HEK293 (cell line): ENCODE data around the gene MBD6.

ENCODE experiments used
- CTCF ChIA-PET: fragments of 350-600 bp; formaldehyde crosslinking; extraction: SDS; loops from one replicate; lab custom pipeline; 2021; ENCODE audit warnings: antibody characterized with exemption; lab: Yijun Ruan, JAX
- POLR2A ChIA-PET: fragments of 300-600 bp; formaldehyde crosslinking; extraction: SDS; loops from one replicate; lab custom pipeline; 2020; ENCODE audit warnings: antibody characterized with exemption, inconsistent platforms; lab: Yijun Ruan, JAX
- H3K27ac ChIP-seq: fragments of 200-500 bp; sonication (Bioruptor generic); 2 replicates; pipeline ENCODE4 v1.5.1; 2014; ENCODE audit warnings: low read depth, low read length, control low read depth, inconsistent platforms; ENCODE audit errors: extremely low read depth
- H3K36me3 ChIP-seq, 2 experiments: fragments of 200-500 bp in 1 of 2; sonication (Bioruptor generic) in 1 of 2; 1 replicate in 1 of 2; 2 replicates in 1 of 2; pipeline ENCODE4 v1.5.1; 2014 to 2017; ENCODE audit warnings: inconsistent platforms in 2 of 2, low read length in 2 of 2; ENCODE audit not compliant: control insufficient read depth in 2 of 2, insufficient read depth in 1 of 2
- H3K4me1 ChIP-seq: fragments of 200-500 bp; sonication (Bioruptor generic); 2 replicates; pipeline ENCODE4 v1.5.1; 2014; ENCODE audit warnings: mild to moderate bottlenecking, low read length, inconsistent platforms; ENCODE audit not compliant: control insufficient read depth, insufficient read depth
- H3K4me3 ChIP-seq: 2 replicates; pipeline ENCODE4 v1.5.1; 2011; ENCODE audit warnings: low read depth, mild to moderate bottlenecking, control low read depth, low read length, moderate library complexity
- H3K9me3 ChIP-seq: fragments of 200-500 bp; sonication (Bioruptor generic); 2 replicates; pipeline ENCODE4 v1.5.1; 2014; ENCODE audit warnings: low read depth, low read length, inconsistent platforms; ENCODE audit not compliant: control insufficient read depth, insufficient read depth
- GLIS1 ChIP-seq: fragments of 450-650 bp; formaldehyde crosslinking; IDR thresholded peaks from 2 replicates; pipeline ENCODE4 v1.5.1; 2016; ENCODE audit warnings: missing biosample characterization, missing genetic modification characterization
- SCRT2 ChIP-seq: fragments of 450-650 bp; formaldehyde crosslinking; IDR thresholded peaks from 2 replicates; pipeline ENCODE4 v1.5.1; 2016; ENCODE audit warnings: missing biosample characterization, missing genetic modification characterization
- SP2 ChIP-seq: fragments of 450-650 bp; formaldehyde crosslinking; IDR thresholded peaks from 2 replicates; pipeline ENCODE4 v1.5.1; 2016; ENCODE audit warnings: missing biosample characterization, missing genetic modification characterization
- ZBTB20 ChIP-seq: fragments of 450-650 bp; formaldehyde crosslinking; IDR thresholded peaks from 2 replicates; pipeline ENCODE4 v1.5.1; 2016; ENCODE audit warnings: missing biosample characterization, missing genetic modification characterization
- ZBTB21 ChIP-seq: fragments of 450-650 bp; formaldehyde crosslinking; IDR thresholded peaks from 2 replicates; pipeline ENCODE4 v1.5.1; 2017; ENCODE audit warnings: missing biosample characterization, missing genetic modification characterization
- ZNF112 ChIP-seq: fragments of 450-650 bp; formaldehyde crosslinking; IDR thresholded peaks from 2 replicates; pipeline ENCODE4 v1.5.0; 2017; ENCODE audit warnings: missing biosample characterization, missing genetic modification characterization
- ZNF114 ChIP-seq: fragments of 450-650 bp; formaldehyde crosslinking; IDR thresholded peaks from 2 replicates; pipeline ENCODE4 v1.5.0; 2017; ENCODE audit warnings: missing biosample characterization, missing genetic modification characterization
- ZNF302 ChIP-seq: fragments of 450-650 bp; formaldehyde crosslinking; IDR thresholded peaks from 2 replicates; pipeline ENCODE4 v1.5.1; 2016; ENCODE audit warnings: missing biosample characterization, missing genetic modification characterization, low read depth
- ZNF335 ChIP-seq: fragments of 450-650 bp; formaldehyde crosslinking; conservative IDR thresholded peaks from 2 replicates; pipeline ENCODE4 v1.5.1; 2016; ENCODE audit warnings: missing biosample characterization, missing genetic modification characterization
- ZNF426 ChIP-seq: fragments of 450-650 bp; formaldehyde crosslinking; IDR thresholded peaks from 2 replicates; pipeline ENCODE4 v1.5.1; 2017; ENCODE audit warnings: missing biosample characterization, missing genetic modification characterization, mild to moderate bottlenecking, inconsistent platforms, moderate library complexity
- ZNF473 ChIP-seq: fragments of 450-650 bp; formaldehyde crosslinking; IDR thresholded peaks from 2 replicates; pipeline ENCODE4 v1.5.1; 2017; ENCODE audit warnings: missing biosample characterization, missing genetic modification characterization
- ZNF529 ChIP-seq: fragments of 450-650 bp; formaldehyde crosslinking; IDR thresholded peaks from 2 replicates; pipeline ENCODE4 v1.5.1; 2017; ENCODE audit warnings: missing genetic modification characterization, missing biosample characterization; ENCODE audit not compliant: insufficient replicate concordance
- ZNF585B ChIP-seq: fragments of 450-650 bp; formaldehyde crosslinking; IDR thresholded peaks from 2 replicates; pipeline ENCODE4 v1.5.1; 2016; ENCODE audit warnings: missing biosample characterization, missing genetic modification characterization
- ZNF600 ChIP-seq: fragments of 450-650 bp; formaldehyde crosslinking; IDR thresholded peaks from 2 replicates; pipeline ENCODE4 v1.5.1; 2016; ENCODE audit warnings: missing biosample characterization, missing genetic modification characterization
- ZNF654 ChIP-seq: fragments of 450-650 bp; formaldehyde crosslinking; IDR thresholded peaks from 2 replicates; pipeline ENCODE4 v1.5.1; 2016; ENCODE audit warnings: low read depth, missing biosample characterization, missing genetic modification characterization
- ZNF76 ChIP-seq: fragments of 450-650 bp; formaldehyde crosslinking; IDR thresholded peaks from 2 replicates; pipeline ENCODE4; 2016; ENCODE audit warnings: low read depth, missing biosample characterization, missing genetic modification characterization, borderline replicate concordance
- ZNF843 ChIP-seq: fragments of 450-650 bp; formaldehyde crosslinking; IDR thresholded peaks from 2 replicates; pipeline ENCODE4 v1.5.1; 2016; ENCODE audit warnings: missing biosample characterization, missing genetic modification characterization
- TF ChIP-seq, protein P1 (sequence below): fragments of 450-650 bp; formaldehyde crosslinking; IDR thresholded peaks from 2 replicates; pipeline ENCODE4 v1.5.1; 2016; ENCODE audit warnings: missing biosample characterization, missing genetic modification characterization
- TF ChIP-seq, protein P2 (sequence below): fragments of 450-650 bp; formaldehyde crosslinking; IDR thresholded peaks from 2 replicates; pipeline ENCODE4 v1.5.1; 2016; ENCODE audit warnings: missing biosample characterization, missing genetic modification characterization
- TF ChIP-seq, protein P3 (sequence below): fragments of 450-650 bp; formaldehyde crosslinking; IDR thresholded peaks from 2 replicates; pipeline ENCODE4 v1.5.1; 2016; ENCODE audit warnings: missing biosample characterization, missing genetic modification characterization
- TF ChIP-seq, protein P4 (sequence below): fragments of 450-650 bp; formaldehyde crosslinking; IDR thresholded peaks from 2 replicates; pipeline ENCODE4 v1.5.1; 2016; ENCODE audit warnings: missing biosample characterization, missing genetic modification characterization
- TF ChIP-seq, protein P5 (sequence below): fragments of 450-650 bp; formaldehyde crosslinking; IDR thresholded peaks from 2 replicates; pipeline ENCODE4; 2016; ENCODE audit warnings: missing biosample characterization, missing genetic modification characterization

Gene MBD6

DNA sequence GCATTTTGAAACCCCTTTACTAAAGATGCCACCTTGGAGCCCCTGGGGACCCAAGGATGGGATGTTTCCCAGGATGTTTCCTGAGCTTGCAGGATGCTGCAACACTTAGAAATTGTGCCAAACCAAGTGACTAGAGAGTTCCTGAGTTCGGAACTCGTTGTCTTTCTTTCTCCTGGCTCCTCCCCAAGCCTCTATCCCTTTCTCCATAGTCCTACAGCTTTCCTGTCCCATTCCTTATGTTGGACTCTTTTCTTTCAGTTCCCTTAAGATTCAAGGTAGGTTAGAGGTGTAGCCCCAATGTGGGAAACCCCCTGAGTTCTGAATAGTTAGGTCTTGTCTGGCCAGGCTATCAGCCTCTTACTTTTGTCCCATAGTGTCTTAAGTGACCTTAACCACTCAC is 25.9 kb downstream of the MBD6 start (continued):
- TF ChIP-seq, protein P1, sequence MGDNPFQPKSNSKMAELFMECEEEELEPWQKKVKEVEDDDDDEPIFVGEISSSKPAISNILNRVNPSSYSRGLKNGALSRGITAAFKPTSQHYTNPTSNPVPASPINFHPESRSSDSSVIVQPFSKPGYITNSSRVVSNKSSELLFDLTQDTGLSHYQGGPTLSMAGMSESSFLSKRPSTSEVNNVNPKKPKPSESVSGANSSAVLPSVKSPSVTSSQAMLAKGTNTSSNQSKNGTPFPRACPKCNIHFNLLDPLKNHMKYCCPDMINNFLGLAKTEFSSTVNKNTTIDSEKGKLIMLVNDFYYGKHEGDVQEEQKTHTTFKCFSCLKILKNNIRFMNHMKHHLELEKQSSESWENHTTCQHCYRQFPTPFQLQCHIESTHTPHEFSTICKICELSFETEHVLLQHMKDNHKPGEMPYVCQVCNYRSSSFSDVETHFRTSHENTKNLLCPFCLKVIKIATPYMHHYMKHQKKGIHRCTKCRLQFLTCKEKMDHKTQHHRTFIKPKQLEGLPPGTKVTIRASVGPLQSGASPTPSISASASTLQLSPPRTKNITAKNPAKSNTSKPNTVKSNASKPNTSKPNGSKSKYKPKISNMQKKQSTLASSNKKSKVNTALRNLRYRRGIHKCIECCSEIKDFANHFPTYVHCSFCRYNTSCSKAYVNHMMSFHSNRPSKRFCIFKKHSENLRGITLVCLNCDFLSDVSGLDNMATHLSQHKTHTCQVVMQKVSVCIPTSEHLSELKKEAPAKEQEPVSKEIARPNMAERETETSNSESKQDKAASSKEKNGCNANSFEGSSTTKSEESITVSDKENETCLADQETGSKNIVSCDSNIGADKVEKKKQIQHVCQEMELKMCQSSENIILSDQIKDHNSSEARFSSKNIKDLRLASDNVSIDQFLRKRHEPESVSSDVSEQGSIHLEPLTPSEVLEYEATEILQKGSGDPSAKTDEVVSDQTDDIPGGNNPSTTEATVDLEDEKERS (tag by site-specific recombination) = no peak
- TF ChIP-seq, protein P2, sequence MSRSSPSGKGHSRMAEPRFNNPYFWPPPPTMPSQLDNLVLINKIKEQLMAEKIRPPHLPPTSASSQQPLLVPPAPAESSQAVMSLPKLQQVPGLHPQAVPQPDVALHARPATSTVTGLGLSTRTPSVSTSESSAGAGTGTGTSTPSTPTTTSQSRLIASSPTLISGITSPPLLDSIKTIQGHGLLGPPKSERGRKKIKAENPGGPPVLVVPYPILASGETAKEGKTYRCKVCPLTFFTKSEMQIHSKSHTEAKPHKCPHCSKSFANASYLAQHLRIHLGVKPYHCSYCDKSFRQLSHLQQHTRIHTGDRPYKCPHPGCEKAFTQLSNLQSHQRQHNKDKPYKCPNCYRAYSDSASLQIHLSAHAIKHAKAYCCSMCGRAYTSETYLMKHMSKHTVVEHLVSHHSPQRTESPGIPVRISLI = no peak
- TF ChIP-seq SCRT2 (no peak), ZNF76 (tag by site-specific recombination) (no peak), ZNF302 (no peak), ZNF600 (tag by site-specific recombination) (no peak)
- TF ChIP-seq, protein P3, sequence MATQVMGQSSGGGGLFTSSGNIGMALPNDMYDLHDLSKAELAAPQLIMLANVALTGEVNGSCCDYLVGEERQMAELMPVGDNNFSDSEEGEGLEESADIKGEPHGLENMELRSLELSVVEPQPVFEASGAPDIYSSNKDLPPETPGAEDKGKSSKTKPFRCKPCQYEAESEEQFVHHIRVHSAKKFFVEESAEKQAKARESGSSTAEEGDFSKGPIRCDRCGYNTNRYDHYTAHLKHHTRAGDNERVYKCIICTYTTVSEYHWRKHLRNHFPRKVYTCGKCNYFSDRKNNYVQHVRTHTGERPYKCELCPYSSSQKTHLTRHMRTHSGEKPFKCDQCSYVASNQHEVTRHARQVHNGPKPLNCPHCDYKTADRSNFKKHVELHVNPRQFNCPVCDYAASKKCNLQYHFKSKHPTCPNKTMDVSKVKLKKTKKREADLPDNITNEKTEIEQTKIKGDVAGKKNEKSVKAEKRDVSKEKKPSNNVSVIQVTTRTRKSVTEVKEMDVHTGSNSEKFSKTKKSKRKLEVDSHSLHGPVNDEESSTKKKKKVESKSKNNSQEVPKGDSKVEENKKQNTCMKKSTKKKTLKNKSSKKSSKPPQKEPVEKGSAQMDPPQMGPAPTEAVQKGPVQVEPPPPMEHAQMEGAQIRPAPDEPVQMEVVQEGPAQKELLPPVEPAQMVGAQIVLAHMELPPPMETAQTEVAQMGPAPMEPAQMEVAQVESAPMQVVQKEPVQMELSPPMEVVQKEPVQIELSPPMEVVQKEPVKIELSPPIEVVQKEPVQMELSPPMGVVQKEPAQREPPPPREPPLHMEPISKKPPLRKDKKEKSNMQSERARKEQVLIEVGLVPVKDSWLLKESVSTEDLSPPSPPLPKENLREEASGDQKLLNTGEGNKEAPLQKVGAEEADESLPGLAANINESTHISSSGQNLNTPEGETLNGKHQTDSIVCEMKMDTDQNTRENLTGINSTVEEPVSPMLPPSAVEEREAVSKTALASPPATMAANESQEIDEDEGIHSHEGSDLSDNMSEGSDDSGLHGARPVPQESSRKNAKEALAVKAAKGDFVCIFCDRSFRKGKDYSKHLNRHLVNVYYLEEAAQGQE = no peak
- TF ChIP-seq, all 188 proteins: peak for 2

DNA sequence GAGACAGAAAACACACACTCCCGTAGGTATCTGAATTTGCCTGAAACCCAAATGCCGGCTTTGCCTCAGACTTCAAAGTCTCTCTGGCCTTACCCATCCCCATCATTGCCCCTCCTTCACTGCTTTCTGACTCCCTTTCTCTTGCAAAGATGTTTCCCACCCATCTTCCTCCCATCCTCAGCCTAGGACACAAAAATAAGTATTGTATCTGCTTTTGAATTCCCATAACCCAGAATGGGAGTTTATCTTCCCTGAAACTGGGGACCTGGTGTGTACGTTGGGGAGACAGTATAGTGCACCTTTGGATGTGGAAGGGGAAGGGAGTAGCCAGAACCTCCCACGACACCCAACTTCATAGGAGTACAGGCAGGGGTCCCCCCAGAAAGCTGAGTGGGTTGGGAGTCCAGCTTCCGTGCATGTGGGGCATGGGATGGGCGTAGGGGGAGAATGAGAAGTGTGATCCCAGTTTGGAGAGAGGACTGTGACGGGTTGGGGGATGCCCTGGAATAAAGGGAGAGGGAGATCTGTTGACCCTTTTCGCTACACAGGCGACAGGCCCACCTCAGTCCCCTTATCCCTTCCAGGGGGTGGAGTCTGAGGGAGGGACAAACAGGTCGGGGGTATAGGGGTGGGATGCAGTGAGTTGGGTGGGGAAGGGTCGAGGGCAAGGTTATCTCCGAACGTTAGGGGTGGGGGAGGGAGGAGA is 26.7 kb downstream of the MBD6 start:
- CTCF ChIA-PET = interaction anchor here (0.7 kb wide), 1 partner anchor 728 kb away, joined by 3 read pairs; no protein-coding TSS in a partner anchor
- TF ChIP-seq ZNF335 (tag by site-specific recombination) (peak; percentile 62), ZNF112 (tag by site-specific recombination) (no peak), ZNF426 (no peak)
- POLR2A ChIA-PET = no interaction called here

DNA sequence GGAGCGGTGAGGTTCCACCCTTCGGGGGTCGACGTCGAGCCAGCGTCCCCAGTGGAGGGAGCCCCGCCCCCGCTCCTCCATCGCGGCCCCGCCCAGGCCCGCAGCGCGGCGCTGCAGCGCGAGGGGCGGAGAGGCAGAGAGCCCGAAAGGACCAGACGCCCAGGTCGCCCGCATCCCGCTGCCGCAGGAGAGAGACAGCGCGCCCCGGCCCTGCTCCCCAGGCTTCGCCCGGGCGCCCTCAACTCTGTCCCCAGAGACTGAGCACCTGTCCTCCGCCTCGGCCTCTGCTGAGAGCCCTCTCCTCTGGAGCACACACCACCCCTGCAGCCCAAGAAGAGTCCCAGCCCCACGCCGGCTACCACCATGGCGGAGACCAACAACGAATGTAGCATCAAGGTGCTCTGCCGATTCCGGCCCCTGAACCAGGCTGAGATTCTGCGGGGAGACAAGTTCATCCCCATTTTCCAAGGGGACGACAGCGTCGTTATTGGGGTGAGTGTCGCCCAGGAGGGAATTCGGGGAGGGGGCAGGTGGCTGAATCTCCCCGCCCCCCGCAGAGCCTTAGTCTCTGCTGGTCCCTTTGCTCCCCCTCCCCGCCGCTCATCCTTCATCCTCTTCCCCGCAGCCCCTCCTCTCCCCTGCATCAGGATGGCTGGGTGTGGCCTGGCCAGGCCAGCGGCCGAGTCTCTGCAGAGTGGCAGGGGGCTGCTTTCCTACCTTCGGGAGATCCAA is 27.5 kb downstream of the MBD6 start, which contains the start of gene KIF5A:
Gene KIF5A (plus strand): TSS at position 136 of the 732 bp plus-strand sequence. CDS start 228 bp downstream, at position 364.
- Histone ChIP-seq H3K9me3 (no peaks in the 10 kb centered on the region), H3K4me3 (peak within 1 kb of the TSS; percentile 61), H3K4me1 (peaks cover 5% of the 10 kb centered on the region), H3K27ac (no peak within 1 kb of the TSS), H3K36me3 (peaks cover 4 to 11% of the 10 kb centered on the region in 2 experiments; a peak in 1 of 3 replicates)
- ChIA-PET CTCF (no interaction called here), POLR2A (no interaction called here)
- TF ChIP-seq ZNF529 (no peak), GLIS1 (tag by site-specific recombination) (peak; percentile 44), ZNF843 (tag by site-specific recombination) (no peak), ZBTB21 (tag by site-specific recombination) (no peak), ZNF473 (tag by site-specific recombination) (no peak), ZNF114 (tag by site-specific recombination) (no peak), ZBTB20 (tag by site-specific recombination) (peak; percentile 91), SP2 (tag by site-specific recombination) (peak; percentile 59), ZNF654 (tag by site-specific recombination) (no peak), ZNF585B (tag by site-specific recombination) (no peak)
- TF ChIP-seq, protein P4, sequence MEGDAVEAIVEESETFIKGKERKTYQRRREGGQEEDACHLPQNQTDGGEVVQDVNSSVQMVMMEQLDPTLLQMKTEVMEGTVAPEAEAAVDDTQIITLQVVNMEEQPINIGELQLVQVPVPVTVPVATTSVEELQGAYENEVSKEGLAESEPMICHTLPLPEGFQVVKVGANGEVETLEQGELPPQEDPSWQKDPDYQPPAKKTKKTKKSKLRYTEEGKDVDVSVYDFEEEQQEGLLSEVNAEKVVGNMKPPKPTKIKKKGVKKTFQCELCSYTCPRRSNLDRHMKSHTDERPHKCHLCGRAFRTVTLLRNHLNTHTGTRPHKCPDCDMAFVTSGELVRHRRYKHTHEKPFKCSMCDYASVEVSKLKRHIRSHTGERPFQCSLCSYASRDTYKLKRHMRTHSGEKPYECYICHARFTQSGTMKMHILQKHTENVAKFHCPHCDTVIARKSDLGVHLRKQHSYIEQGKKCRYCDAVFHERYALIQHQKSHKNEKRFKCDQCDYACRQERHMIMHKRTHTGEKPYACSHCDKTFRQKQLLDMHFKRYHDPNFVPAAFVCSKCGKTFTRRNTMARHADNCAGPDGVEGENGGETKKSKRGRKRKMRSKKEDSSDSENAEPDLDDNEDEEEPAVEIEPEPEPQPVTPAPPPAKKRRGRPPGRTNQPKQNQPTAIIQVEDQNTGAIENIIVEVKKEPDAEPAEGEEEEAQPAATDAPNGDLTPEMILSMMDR (tag by site-specific recombination) = peak; percentile 51
- TF ChIP-seq, protein P5, sequence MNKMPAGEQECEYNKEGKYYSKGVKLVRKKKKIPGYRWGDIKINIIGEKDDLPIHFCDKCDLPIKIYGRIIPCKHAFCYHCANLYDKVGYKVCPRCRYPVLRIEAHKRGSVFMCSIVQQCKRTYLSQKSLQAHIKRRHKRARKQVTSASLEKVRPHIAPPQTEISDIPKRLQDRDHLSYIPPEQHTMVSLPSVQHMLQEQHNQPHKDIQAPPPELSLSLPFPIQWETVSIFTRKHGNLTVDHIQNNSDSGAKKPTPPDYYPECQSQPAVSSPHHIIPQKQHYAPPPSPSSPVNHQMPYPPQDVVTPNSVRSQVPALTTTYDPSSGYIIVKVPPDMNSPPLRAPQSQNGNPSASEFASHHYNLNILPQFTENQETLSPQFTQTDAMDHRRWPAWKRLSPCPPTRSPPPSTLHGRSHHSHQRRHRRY (tag by site-specific recombination) = no peak

More for the DNA sequence above, 26.7 kb downstream of the MBD6 start:
- Histone ChIP-seq H3K4me1 (peaks cover 5% of the 10 kb centered on the region), H3K27ac (no peak overlapping the region), H3K4me3 (peak overlapping the region; percentile 61), H3K9me3 (no peaks in the 10 kb centered on the region), H3K36me3 (peaks cover 4 to 16% of the 10 kb centered on the region in 2 experiments; a peak in 1 of 3 replicates)
